HG03469 (cell line): Measurements from ENCODE around the gene SKI.

ENCODE experiments used
- ATAC-seq: cut with Tn5 transposase; IDR thresholded peaks from one replicate; pipeline ENCODE4 v1.9.1; 2021; ENCODE audit warnings: mild to moderate bottlenecking, moderate library complexity, moderate number of reproducible peaks; ENCODE audit not compliant: unreplicated experiment

Gene SKI

DNA sequence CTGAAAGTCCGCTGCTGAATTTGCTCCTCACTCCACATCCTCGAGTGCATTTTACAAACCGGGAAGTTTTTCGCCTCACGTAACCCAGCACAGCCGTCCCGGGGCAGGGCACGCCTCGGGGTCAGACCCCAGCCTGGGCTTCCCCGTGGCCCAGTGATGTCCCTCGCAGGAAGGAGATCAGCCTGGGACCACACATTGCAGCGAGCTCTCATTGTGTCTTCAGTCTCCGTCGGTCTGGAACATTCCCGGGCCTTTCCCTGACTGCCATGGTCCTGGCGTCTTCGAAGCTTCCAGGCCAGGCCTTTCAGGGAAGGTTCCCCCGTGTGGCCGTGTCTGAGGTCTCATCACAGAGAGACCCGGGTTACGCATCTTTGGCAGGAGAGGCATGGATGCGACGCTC, 119.8 kb downstream of the SKI start:
- ATAC-seq, result no peak

- no peak for ATAC-seq
These were observed 120.5 kb downstream of the SKI start for GRCh38 chr1:2348346-2349325.

GRCh38 chr1:2349806-2350205, 121.7 kb downstream of the SKI start:
- ATAC-seq, result no peak

DNA sequence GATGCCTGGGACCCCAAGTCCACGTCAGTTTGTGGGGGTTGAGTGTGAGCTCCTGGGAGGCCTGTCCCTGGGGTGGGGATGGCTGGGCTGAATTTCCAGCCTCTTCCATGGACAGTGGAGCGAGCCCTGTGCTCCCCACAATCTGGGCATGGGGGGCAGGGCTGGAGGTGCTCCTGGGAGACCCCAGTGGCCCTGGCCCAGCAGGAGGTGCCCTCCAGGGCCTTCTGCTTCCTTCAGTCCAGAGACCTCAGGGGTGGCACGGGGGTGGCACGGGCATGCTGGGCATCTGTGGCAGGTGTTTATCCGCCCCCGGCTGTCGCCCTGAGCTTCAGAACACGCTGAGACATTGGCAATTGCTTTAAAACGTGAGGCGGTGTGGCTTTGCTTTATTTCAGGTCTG, 122.4 kb downstream of the SKI start:
- no peak for ATAC-seq

GRCh38 chr1:2350911-2351655, 123.0 kb downstream of the SKI start:
- ATAC-seq, result no peak

- ATAC-seq, result no peak
These were observed 123.6 kb downstream of the SKI start for GRCh38 chr1:2351723-2352122.

DNA sequence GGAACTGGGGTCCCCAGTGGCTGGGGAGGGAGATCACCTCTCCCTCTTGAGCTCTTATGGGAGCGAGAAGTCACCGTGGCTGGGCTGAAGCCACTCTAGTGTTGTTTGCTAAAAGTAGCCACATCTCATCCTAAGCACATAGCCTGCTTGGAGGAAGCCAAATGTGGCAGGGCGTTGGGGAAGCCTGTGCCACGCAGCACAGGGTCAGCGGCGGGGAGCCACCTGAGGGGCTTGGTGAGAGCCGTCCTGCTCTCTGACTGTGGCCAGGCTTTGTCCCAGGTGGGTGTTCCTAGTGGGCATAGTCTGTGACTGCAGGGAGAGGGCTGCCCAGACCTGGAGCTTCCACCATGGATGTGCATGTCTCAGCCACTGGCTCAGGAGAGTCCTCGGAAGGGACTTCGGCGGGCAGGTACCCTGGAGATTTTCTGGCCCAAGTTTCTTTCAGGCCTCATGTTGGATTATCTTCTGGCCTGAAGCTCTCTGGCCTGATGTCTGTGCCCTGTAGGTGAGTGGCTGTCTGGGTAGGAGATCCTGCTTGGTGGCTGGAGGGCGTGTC, 124.3 kb downstream of the SKI start:
- ATAC-seq, result no peak

DNA sequence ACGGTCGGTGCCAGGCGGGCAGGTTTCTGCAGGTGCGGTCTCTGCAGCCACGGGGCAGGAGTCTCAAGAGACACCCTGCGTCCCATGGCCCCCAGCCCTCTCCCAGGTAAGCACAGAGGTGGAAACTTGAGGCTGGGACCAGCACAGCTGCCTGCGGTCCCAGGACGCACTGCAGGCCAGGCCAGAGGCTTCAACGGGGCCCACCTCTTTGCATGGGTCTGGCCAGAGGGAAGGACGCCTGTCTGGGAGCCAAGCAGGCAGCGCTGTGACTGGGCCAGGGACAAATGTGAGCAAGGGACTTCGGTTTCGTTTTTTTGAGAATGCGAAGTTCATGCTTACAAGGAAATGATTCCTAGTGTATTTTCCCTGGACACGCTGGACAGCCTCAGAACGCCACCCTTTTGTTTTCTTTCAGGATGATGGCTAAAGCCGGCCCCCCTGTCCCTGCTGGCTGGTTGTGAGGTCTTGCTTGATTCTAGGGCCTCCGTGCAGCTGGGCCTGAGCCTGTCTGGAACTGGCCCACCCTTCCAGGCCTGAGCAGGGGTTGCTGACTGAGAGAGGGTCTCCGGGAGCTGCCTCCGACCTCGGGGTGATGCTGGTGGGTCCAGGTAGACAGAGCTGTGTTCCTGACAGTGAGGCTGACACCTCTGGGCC, 124.9 kb downstream of the SKI start:
- no peak for ATAC-seq

DNA sequence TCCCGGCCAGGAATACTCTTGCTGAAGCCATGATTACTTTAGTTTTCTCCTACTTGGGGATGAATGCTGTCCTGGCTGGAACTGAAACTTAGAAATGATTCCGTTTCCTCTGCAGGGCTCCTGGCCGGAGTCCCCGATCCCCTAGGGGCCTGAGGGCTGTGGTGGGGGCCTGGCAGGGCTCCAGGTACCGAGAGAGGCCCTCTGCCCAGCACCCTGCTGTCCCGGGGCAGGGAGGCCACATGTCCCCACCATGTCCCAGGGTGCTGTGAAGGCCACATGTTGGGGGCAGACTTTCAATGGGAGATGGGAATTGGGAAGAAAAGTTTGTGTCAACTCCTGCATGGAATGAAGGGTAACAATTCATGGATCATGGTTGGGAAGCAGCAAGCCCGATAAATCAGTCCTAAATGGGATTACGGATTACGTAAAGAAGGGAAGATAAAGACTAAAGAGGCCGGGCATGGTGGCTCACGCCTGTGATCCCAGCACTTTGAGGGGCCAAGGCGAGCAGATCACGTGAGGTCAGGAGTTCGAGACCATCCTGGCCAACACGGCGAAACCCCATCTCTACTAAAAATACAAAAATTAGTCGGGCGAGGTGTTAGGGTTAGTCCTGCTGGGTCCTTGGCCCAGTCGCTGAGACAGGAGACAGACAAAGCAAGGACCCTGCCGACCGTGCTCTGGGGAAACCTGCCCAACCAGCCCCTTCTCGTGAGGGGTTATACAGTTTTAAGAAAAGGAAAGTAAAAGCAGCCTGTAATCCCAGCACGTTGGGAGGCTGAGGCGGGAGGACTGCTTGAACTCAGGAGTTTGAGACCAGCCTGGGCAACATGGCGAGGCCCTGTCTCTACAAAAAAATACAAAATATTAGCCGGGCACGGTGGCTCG, 125.7 kb downstream of the SKI start:
- ATAC-seq, result no peak

DNA sequence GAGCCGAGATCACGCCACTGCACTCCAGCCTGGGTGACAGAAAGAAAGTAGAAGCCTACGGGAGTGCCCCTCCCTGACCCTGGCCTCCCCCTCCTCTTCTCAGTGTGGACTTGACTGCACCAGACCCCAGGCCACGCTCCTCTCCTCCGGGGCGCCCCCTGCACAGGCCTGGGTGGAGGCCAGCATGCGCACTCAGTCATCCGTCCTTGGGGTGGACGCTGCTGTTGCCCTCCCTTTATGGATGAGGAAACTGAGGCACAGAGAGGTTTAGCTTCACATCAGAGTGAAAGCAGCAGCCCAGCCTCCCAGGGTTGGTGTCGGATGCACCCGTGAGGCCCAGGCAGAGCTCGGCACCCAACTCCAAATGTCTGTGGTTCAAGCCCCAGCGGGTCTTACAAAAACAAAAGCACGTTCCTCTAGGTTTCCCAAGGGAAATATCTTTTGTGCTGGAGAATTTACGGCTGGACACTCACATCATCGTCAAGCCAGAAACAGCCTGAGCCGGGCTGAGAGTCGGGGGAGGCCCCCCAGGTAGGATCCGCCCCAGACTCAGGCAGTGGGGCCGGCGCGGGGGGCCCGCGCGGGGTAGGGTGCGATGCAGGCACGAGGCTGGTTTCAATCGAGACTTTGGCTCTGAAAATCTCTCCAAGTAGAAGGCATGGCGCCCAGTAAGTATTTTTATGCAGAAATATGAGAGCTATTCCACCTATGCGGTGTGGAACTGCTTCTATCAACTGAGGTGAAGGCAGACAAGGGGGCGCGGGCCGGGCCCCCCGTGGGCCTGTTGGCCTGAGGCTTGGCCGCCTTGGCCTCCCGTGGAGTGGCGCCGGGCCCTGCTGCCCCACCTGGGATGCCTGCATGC, 126.6 kb downstream of the SKI start:
- no peak for ATAC-seq

DNA sequence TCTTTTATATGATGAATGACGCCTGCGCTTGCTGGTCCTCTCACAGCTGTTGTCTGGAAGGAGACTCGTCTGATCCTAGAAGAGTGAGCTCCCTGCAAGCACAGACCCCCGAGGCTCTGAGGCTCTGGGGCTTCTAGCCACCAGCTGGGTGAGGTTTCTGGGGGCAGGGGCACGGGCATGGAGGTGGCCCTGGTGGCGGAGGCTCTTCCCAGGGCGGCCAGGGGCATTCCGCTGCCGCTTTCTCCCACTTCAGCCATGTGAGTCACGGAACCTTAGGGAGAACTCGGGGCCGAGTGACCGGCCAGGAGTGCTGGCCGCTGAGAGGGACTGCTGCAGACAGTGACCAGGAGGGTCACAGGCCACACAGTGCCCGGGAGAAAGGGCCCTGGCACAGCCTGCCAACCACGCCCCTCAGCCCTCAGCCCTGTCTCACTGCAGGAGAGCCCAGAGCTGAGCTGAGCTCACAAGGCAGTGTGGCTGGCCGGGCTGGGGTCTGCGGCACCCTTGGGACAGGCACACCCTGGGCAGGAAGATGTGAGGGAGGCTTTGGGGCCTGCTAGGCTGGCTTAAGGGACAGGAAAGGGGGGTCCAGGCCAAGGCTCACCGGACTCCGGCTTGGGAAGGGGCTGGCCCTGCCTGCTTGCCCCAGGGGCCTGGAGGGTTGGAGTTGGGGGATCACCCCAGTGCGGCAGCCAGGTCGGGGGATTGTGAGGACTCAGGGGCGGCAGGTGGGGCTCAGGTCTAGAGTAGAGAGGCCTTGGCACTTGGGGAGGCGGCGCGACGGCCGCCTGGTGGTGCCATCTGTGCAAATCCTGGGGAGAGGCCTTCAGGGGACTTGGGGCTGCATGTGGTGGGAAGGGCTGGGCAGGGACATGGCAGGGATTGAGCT, 127.5 kb downstream of the SKI start:
- ATAC-seq, result no peak

DNA sequence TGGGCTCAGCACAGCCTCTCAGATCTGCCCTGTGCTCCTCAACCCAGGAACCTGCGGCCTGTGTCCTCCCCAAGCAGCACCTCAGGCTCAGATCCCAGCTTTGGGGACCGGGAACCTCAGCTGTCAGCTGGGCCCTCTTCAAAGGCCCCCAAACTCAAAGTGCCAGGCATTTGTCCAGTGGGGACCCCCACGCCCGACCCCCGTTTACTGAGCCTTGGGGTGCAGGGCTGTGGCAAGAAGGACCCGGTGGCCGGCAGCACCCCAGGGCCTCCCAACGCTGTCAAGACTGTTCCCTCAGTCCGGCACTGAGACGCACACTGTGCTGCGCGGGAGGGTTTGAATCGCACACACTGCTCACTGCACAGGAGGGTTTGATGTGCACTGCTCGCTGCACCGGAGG, 128.3 kb downstream of the SKI start:
- no peak for ATAC-seq

DNA sequence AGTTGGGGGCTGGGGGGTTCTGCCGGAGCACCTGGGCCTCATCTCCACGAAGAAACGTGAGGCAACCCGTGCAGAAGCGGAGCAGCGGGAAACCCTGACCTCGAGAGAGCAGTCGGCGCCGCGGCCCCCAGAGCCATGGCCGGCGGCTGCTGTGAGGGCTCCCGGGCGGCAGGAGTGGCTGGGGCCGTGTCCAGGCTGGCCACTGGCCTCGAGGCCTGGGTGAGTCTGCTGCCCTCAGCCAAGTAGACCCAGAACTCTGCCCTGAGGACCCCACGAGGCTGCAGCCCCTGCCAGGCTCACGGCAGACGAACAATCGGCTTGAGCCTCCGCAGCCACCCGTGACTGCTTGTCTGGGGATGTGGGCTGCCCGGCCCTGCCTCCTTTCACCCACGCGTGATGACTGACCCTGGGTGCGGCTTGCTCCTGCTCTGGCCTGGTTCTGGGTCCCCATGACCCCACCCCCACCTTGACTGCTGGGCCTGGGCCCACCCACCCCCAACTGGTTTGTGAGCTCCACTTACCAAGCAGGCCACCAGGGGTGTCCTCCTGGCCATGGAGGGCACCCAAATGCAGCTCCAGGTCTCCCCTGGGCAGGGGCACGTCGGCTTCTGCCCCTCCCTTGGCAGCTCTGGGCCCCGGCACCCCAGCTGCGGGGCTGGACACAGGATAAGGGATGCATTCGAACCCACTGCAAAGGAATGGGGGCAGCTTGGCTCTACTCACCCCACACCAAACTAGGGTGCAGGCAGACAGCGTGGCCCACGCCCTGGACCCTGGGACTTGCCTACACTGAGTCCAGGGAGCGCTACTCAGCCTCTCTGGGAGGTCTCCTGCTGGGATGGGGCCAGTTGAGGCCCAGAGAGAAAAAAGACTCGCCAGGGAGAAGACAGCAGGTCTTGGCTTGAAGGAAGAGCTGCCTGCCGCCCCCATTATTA, 129.1 kb downstream of the SKI start:
- ATAC-seq, result no peak

- ATAC-seq, result no peak
These were observed 130.0 kb downstream of the SKI start for GRCh38 chr1:2358072-2358471.

GRCh38 chr1:2358651-2359640, 130.8 kb downstream of the SKI start:
- ATAC-seq, result no peak
